UCSD-AML1 (cell line): ENCODE results near the gene AMBRA1.

Experiments
- DNase-seq: peaks from one replicate; lab custom pipeline; 2025; ENCODE audit not compliant: unreplicated experiment; lab: John Stamatoyannopoulos, UW

AMBRA1 gene

DNA sequence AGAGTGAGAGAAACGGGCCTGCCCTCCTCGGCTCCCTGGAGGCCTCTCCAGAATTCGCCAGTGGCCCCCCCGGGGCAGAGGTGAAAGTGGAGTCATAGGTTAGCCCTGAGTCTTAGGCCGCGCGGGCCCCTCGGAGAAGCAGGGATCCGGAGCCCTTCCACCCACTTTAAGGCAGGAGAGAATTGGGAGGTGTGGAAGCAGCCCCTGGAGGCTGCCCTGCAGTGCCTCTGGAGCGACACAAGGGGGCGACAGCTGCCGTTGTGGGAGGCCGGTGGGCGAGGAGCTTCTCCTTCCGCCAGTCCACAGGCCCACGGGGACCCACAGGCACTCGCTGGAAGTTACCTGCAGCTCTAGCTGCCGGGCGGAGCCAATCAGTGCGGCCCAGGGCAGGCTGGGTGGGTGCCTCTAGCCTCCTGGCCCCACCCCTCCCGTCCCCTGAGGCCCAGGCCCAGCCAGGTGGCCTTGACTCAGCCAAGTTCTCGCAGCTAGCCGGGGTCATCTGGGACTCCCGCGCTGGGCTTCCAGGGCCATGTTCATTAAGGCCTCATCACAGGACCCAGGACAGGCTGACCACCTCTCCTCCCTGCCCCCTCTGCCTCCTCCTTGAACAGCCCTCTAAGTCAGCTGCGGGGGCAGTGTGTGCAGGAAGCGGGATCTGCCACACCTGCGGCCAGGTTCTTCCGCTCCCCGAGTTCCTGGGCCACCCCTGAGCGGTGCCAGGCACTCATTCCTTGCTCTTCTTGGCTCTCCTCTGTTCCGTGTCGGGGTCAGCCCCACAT lies 241.6 kb downstream of the AMBRA1 start:
- DNase-seq = peak; percentile 39

DNA sequence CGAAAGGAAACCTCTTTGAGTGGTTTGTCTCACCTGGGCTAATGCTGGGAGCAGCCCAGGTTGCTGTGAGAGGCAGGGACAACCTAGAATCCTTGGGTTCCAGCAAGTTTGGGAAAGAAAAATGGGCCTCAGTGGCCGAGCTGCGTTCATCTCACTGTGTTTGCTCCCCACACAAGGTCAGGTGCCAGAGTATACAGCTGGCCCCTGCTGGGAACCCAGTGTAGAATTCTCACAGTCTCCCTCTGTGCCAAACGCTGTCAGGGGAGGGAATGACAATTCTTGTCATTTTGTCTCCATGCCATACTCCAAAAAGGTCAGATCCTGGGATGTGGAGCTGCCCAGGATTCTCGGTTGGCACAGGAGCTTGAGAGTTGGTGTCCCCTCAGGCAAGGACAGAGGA lies 242.2 kb downstream of the AMBRA1 start:
- no peak for DNase-seq

DNA sequence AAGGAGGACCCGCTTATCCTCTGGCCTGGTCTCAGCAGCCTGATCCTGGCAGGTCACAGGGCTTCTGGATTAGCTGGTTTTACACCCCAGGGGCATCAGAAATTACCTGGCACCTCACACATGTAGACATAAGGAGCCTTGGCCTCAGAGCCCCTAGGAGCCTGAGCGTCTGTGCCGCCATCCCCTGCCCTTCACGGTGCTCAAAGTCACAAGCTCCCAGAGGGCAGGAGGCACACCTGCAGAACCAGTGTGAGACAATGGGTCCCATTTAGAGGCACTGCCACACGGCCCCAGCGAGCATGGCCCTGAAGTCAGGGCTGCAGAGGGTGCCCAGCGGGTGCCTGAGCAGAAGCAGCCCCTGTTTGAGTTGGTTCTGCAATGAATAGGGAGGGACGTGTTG lies 242.7 kb downstream of the AMBRA1 start:
- no peak for DNase-seq

DNA sequence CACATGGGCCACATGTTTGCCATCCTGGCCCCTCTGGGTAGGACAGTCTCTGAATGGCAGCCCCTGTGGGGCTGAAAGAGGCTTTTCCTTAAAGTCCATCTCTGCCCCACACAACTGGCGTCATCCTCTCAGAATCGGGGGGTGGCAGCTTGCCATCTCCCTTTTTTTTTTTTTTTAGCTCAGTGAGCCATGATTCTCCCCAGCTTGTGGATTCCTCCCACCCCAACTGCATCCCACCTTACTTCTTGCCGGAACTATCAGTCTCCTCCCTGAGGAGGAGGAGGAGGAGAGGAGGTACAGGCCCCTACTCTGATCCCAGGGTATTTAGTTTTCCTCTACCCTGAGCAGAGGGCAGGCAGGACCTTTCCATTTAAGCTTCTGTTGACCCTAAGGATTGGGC lies 243.1 kb downstream of the AMBRA1 start:
- DNase-seq = no peak

DNA sequence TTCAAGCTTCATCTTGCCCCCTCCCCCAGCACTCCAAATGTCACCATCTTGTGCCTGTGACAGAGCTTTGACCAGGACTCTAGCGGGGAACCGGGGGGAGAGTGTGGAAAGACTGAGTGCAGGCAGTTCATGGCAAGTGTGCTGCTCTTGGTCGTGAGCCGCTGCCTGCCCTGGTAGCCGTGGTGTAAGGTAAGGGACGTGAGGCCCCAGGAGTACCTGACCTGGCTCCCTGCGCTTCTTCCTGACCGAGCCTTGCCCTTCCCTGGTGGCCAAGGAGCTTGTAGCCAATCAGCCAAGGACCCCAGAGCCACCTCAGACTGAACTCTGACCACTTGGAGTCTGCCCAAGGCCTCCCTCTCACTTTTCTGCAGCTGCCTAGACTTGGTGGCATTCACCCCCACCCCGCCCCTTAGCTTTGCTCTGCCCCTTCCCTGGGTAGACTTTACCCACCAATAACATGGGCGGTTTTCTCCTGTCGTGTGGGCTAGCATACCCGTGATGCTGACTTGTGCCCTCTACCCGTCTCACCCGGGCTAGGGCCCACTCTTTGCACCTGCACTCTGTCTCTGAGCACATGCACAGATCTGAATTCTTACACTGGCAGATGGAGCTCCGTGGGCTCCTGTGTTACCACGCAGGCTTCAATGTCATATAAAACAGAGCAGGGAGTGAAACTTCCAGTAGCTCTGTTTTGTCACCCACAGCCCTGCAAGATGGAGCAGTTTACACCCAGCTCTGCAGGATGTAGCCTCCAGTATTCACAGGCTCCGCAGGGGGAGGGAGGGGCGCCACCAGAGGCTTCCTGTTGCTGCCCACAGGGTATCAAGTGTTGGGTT lies 245.0 kb downstream of the AMBRA1 start:
- DNase-seq = peak; percentile 58

DNA sequence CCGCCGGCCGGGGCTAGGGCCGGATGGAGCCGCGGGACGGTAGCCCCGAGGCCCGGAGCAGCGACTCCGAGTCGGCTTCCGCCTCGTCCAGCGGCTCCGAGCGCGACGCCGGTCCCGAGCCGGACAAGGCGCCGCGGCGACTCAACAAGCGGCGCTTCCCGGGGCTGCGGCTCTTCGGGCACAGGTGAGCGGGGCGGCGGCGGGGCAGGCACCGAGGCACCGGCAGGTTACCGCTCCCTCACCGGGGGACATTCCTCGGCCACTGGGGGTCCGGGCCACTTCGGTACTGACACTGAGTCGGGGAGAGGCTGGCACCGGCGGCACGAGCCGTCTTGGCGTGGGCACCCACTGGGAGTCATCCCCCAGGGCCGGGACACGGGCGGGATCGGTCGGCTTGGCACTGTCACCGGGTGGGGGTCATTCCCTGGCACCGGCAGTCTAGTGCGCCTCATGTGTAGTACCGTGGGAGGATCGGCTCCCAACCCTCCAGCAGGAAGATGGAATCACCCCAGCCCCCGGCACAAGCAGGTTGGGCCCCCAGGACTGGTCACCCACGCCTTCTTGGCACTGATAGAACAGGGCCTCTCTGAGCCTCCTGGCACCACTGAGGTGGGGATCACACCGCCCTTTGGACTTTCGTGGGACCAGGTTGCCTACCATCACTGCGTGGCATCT lies 246.0 kb downstream of the AMBRA1 start:
- DNase-seq = no peak

DNA sequence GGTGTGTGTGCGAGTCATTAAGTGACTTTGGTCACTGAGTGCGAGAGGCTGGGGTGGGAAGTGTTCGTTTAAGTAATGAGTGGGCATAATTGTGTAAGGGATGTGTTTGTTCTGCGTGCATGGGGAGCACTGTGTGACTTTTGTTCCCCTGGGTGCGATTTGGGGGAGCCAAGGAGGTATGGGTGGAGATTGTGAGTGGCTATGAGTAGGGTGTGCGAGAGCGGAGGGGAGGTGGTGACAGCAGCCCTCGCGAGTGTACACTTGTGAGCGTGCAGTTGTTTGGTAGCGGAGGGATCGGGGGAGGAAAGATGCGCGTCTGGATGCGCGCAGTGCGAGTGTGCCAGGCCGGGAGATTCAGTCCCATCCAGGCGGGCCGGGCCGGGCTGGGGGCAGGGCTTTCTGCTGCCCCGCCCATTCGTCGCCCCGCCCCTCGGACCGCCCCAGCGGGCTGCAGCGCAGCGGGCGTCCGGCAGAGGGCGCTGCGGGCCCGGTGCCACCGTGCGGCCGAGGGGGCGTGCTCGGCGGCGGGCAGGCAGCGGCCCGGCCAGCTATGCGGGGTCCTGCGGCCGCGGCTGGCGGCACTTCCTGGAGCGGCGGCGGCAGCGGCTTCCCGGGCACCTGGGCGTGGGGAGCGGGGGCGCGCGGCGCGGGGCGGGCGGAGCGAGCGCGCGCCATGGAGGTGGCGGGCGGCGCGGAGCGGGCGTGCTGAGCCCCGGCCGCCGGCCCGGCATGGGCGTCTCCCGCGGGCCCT lies 246.8 kb downstream of the AMBRA1 start, which contains the start of gene DGKZ:
DGKZ (plus strand) TSS at position 578 of the 751 bp plus-strand sequence. CDS start 197 bp downstream, outside the sequence.
- peak; percentile 92 for DNase-seq
